ENCODE results near the gene L3MBTL2.

L3MBTL2 gene

DNA sequence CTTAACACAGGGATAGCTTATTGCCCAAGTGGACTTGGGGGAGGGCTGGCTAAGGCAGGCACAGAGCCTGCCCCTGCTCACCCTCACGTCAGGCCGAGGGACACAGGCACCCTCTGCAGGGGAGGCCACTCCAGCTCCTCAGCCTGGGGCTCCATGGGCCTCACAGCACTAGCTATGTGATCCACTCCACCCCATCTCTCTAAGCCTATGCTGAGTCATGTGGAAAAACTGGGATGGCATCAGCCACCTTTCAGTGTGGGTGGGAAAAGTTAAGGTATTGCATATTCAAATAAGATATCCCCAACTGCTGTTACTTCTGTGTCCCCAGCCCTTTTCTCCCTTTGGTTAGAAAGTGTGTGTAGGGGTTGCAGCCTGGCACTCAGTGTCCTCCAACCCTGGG, 58.6 kb downstream of the L3MBTL2 start:
- Histone ChIP-seq H3K9me3 (no peaks in the 10 kb centered on the region), H3K36me3 (peaks cover 99% of the 10 kb centered on the region), H3K4me1 (no peaks in the 10 kb centered on the region), H3K27me3 (no peaks in the 10 kb centered on the region), H4K20me1 (peaks cover 69% of the 10 kb centered on the region), H3K4me2 (no peak overlapping the region), H3K9ac (no peak overlapping the region), H3K4me3 (no peak overlapping the region), H3K27ac (no peak overlapping the region)
- no peak for TF ChIP-seq Cebpa-rat (IDR thresholded peaks at IDR 0.05)

DNA sequence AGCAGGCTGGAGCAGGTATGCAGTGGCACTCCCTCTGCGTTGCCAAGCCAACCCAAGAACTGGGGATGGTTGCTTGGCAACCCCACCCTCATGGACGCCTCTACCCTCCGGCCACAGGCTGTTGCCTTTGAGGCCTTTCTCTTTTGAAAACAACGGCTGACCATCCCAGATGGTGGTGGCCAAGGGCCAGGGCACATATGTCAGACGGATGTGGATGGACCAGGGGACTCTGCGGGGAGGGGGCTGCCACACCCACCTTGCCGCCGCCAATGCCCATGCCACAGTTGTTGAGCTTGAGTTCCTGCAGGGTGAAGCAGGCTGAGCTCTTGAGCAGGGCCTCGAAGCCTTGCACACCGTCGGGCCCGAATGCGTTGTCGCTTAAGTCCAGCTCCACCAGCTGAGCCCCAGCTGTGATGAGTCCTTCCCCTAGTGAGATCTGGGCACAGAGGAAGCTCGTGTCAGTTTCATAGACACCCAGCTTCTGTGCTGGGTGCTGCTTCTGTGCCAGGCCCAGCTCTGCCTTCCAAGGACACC, 59.4 kb downstream of the L3MBTL2 start:
- Histone ChIP-seq H3K9me3 (no peaks in the 10 kb centered on the region), H3K4me3 (no peak overlapping the region), H3K4me1 (no peaks in the 10 kb centered on the region), H3K4me2 (no peak overlapping the region), H3K27ac (no peak overlapping the region), H3K9ac (no peak overlapping the region), H4K20me1 (peaks cover 69% of the 10 kb centered on the region), H3K36me3 (peaks cover 99% of the 10 kb centered on the region), H3K27me3 (no peaks in the 10 kb centered on the region)
- no peak for TF ChIP-seq Cebpa-rat (IDR thresholded peaks at IDR 0.05)

GRCh38 chr22:41267958-41268357, 62.8 kb downstream of the L3MBTL2 start:
- no peaks in the 10 kb centered on the region for H3K9me3 ChIP-seq
- H3K36me3 ChIP-seq, result peaks cover 99% of the 10 kb centered on the region
- H3K27me3 ChIP-seq, result no peaks in the 10 kb centered on the region
- no peak overlapping the region for H3K9ac ChIP-seq
- peaks cover 52% of the 10 kb centered on the region for H4K20me1 ChIP-seq
- H3K4me1 ChIP-seq, result no peaks in the 10 kb centered on the region
- no peak overlapping the region for H3K4me3 ChIP-seq
- no peak overlapping the region for H3K4me2 ChIP-seq
- no peak for TF ChIP-seq Cebpa-rat (IDR thresholded peaks at IDR 0.05)
- no peak overlapping the region for H3K27ac ChIP-seq

GRCh38 chr22:41271787-41272186, 66.7 kb downstream of the L3MBTL2 start:
- Histone ChIP-seq H3K4me3 (no peak overlapping the region), H3K9ac (no peak overlapping the region), H4K20me1 (peaks cover 50% of the 10 kb centered on the region; the same call in 1 of the 2 replicates), H3K27ac (no peak overlapping the region), H3K4me2 (no peak overlapping the region), H3K9me3 (no peaks in the 10 kb centered on the region), H3K27me3 (no peaks in the 10 kb centered on the region), H3K36me3 (peaks cover 100% of the 10 kb centered on the region), H3K4me1 (no peaks in the 10 kb centered on the region)
- no peak for TF ChIP-seq Cebpa-rat (IDR thresholded peaks at IDR 0.05)

- Histone ChIP-seq H3K4me1 (no peaks in the 10 kb centered on the region), H4K20me1 (peaks cover 45% of the 10 kb centered on the region; the same call in 1 of the 2 replicates), H3K27me3 (no peaks in the 10 kb centered on the region), H3K9ac (no peak overlapping the region), H3K36me3 (peaks cover 99% of the 10 kb centered on the region), H3K4me3 (no peak overlapping the region), H3K4me2 (no peak overlapping the region), H3K27ac (no peak overlapping the region), H3K9me3 (no peaks in the 10 kb centered on the region)
- TF ChIP-seq Cebpa-rat (IDR thresholded peaks at IDR 0.05), result no peak
Measured at GRCh38 chr22:41273128-41273527, 68.0 kb downstream of the L3MBTL2 start.

GRCh38 chr22:41274856-41275255, 69.7 kb downstream of the L3MBTL2 start:
- no peaks in the 10 kb centered on the region for H3K27me3 ChIP-seq
- peaks cover 54% of the 10 kb centered on the region for H4K20me1 ChIP-seq
- H3K9me3 ChIP-seq, result no peaks in the 10 kb centered on the region
- H3K4me2 ChIP-seq, result no peak overlapping the region
- no peak for TF ChIP-seq Cebpa-rat (IDR thresholded peaks at IDR 0.05)
- no peak overlapping the region for H3K27ac ChIP-seq
- H3K36me3 ChIP-seq, result peaks cover 99% of the 10 kb centered on the region
- H3K9ac ChIP-seq, result no peak overlapping the region
- H3K4me1 ChIP-seq, result no peaks in the 10 kb centered on the region
- H3K4me3 ChIP-seq, result no peak overlapping the region

DNA sequence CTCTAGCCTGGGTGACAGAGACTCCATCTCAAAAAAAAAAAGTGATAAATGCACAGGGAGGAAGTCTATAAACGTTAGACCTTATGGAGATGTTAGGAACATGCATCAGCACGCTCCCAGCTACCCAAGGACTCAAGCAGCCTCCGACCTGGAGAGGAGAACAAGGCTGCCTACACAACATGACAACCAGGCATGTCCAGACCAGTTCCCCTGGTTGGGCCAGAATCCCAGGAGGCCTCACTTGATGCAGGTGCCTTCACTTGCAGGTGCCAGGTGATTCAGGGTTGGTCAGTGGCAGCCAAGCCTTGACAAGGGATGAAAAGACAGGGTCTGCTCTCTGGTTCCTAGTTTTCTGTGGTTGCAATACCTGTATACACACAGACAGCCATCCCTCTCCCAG, 75.0 kb downstream of the L3MBTL2 start:
- H3K9me3 ChIP-seq, result no peaks in the 10 kb centered on the region
- peaks cover 71% of the 10 kb centered on the region for H4K20me1 ChIP-seq
- H3K36me3 ChIP-seq, result peaks cover 97% of the 10 kb centered on the region
- no peaks in the 10 kb centered on the region for H3K27me3 ChIP-seq
- H3K27ac ChIP-seq, result no peak overlapping the region
- no peak overlapping the region for H3K4me3 ChIP-seq
- peaks cover 23% of the 10 kb centered on the region for H3K4me1 ChIP-seq
- no peak overlapping the region for H3K9ac ChIP-seq
- no peak overlapping the region for H3K4me2 ChIP-seq
- no peak for TF ChIP-seq Cebpa-rat (IDR thresholded peaks at IDR 0.05)

DNA sequence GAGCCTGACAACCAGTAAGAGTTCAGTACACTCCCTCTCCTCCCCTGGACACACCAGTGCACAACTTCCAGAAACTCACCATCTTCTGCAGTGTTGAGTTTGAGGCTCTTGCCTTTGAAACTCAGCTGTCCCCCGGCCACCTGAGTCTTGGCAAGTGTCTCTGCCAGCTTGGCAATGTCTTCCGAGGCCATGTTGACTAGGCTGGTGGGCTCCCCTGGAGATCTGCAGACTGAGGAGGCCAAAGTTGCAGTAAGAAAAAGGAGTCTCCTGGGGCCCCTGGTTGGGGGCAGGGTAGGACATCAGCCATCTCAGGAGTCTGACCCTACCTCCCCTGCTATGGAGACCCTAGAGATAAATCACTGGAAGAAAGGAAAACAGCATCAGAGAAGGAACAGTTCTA, 75.7 kb downstream of the L3MBTL2 start:
- Histone ChIP-seq H3K27me3 (no peaks in the 10 kb centered on the region), H3K36me3 (peaks cover 89% of the 10 kb centered on the region), H3K4me3 (no peak overlapping the region), H3K9ac (no peak overlapping the region), H4K20me1 (peaks cover 70% of the 10 kb centered on the region), H3K9me3 (no peaks in the 10 kb centered on the region), H3K27ac (no peak overlapping the region), H3K4me1 (peaks cover 25% of the 10 kb centered on the region), H3K4me2 (no peak overlapping the region)
- TF ChIP-seq Cebpa-rat (IDR thresholded peaks at IDR 0.05), result no peak
